Activated T-cell treated with anti-CD3 and anti-CD28 coated beads for 4 hours (primary cell): ENCODE data around the gene GRIN2A.

Experiments used
- DNase-seq: peaks from one replicate; pipeline ENCODE4 v3.0.0-alpha.2; 2020

The GRIN2A gene

GRCh38 chr16:10182222-10183053 is at the start of gene GRIN2A:
GRIN2A (minus strand) TSS chr16:10182428; CDS start chr16:10180411, 2,017 bp downstream.
- no peak for DNase-seq

GRCh38 chr16:10231563-10231962 is 49.3 kb upstream of the GRIN2A start:
- DNase-seq: no peak

DNA sequence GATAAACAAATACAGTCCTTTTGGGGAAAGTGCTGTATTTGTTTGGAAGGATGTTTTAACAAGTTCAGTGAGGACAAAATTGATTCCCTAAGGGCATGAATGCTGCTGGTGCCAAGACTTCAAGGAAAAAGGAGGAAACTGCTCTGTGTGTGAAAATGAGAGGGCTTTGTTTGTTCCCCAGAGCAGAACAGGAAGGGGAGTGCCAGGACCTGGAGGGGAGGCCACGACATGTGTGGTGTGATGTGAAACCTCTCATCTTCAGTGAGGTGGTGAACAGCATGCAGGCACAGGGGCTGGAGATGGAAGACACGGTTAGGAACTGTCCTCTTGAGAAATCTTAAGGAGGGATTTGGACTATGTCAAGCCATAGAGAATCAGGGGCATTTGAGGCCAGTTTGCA is 46.6 kb upstream of the GRIN2A start:
- no peak for DNase-seq

DNA sequence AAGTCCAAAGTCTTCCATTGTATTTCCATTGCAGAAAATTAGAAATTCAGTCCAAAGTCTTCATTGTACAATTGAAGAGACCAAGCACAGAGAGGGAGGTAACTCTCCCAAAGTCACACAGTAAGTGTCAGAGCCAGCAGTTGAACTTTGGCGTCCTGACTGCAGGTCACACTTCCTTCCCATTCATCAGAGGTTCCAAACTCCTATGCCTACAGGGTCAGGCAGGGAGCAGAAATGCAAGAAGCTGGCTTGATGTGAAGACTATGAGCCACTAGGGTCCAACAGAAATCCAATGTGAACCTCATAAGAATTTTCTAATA is 44.7 kb upstream of the GRIN2A start:
- no peak for DNase-seq

DNA sequence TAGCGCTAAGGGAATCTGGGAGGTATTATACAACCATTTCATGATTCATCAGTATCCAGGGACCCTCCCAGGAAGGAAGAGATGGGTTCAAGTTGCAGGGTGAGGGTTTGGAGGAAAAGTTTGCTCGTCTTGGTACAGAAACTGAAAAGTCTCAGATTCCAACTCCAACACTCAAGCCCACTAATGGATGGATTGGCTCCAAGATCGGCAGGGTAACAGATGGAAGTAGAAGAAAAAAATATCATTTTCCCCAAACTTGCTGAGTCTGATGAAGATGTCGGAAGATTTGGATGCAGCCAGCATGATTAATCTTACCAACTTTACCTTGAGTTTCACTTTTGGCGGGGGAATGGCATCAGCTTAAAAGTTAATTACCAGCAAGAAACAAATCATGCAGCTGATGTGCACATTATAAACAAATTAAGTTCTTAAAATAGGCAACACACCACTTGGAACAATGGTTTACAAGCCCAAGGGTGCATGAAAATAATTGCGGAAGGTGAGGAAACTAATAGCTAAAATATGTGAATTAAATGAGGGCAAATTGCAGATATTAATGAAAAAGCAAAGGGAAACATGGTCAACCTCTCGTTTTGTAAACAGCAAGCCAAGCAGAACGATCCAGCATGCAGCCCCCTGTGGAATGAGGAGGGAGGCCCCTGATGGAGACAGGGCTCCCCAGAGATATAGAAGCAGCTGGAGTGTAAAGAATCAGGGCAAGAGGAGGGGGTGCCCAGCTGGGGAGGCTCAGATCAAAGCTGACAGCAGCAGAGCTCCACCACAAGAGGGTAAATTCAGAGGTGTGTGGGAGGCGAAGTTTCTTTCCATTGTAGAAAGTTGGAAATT is 44.1 kb upstream of the GRIN2A start:
- no peak for DNase-seq

DNA sequence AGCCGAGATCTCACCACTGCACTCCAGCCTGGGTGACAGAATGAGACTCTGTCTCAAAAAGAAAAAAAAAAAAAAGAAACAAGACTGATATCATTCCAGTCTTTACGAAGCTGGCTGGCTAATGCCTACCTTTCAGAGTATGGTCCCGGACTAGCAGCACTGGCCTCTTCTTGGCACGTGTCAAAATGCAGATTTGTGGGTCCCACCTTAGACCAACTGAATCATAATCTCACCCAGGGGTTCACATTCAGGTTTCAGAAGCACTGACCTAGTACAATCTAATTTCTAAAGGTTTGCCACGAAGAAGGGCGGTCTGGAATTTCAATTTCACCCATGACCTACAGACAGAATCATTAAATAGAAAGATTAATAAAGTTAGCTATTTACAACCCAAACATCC is 43.4 kb upstream of the GRIN2A start:
- DNase-seq: no peak

GRCh38 chr16:10224850-10225249 is 42.6 kb upstream of the GRIN2A start:
- DNase-seq: no peak

- DNase-seq: no peak
Measured at GRCh38 chr16:10220942-10221341, 38.7 kb upstream of the GRIN2A start.

- DNase-seq: no peak
Measured at GRCh38 chr16:10219742-10220141, 37.5 kb upstream of the GRIN2A start.

- DNase-seq: no peak
Measured at GRCh38 chr16:10218490-10219206, 36.4 kb upstream of the GRIN2A start.

GRCh38 chr16:10213748-10214147 is 31.5 kb upstream of the GRIN2A start:
- DNase-seq: no peak

GRCh38 chr16:10210944-10211343 is 28.7 kb upstream of the GRIN2A start:
- no peak for DNase-seq

DNA sequence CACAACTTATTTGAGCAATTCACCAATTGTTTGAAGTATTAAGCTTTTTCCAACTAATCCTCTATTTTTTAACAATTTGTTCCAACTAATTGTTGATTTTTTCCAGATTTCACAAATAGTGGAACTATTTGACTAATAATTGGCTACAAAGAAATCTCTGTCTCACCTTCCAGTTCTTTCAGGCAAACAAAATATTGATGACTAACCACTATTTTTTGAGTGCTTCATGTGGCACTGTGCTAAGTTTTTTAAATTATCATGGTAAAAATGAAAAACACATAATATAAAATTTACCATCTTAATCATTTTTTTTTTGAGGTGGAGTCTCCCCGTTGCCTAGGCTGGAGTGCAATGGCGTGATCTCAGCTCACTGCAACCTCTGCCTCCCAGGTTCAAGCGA is 24.6 kb upstream of the GRIN2A start:
- no peak for DNase-seq

DNA sequence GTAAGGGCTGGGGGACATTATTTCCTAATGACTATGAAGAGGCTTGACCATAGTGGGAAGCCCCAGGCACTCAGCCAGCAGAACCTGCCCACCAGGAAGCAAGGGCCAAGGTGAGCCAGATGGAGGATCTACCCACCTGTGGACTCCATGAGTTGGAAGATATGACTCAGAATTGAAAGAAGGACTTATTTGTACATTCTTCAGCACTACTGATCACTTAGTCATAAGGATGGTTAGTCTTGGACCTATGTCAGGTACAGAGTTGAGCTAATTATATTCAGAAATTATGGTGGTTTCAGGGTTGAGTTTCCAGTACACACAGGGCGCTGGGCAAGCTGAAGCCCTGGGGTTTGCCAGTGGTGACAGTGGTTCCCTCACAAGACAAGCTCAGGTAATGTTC is 24.0 kb upstream of the GRIN2A start:
- no peak for DNase-seq

DNA sequence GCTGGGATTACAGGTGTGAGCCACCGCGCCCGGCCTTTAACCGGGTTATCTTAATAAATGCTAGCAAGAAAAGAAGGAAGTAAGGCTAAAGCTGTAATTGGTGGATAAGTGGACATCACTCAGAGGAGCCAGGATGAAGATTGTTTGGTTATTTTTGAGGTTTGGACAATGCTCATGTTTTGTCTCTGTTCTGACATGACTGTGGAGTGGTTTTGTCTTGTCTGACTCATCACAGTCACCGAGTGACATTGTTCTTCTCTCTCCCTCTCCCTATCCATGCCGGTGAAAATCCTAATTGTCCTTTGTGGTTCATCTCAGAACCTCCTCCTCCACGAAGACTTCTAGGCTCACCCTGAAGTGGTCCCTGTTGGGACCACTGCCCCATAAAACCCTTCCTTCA is 23.5 kb upstream of the GRIN2A start:
- no peak for DNase-seq

- DNase-seq: no peak
Measured at GRCh38 chr16:10202649-10203048, 20.4 kb upstream of the GRIN2A start.

DNA sequence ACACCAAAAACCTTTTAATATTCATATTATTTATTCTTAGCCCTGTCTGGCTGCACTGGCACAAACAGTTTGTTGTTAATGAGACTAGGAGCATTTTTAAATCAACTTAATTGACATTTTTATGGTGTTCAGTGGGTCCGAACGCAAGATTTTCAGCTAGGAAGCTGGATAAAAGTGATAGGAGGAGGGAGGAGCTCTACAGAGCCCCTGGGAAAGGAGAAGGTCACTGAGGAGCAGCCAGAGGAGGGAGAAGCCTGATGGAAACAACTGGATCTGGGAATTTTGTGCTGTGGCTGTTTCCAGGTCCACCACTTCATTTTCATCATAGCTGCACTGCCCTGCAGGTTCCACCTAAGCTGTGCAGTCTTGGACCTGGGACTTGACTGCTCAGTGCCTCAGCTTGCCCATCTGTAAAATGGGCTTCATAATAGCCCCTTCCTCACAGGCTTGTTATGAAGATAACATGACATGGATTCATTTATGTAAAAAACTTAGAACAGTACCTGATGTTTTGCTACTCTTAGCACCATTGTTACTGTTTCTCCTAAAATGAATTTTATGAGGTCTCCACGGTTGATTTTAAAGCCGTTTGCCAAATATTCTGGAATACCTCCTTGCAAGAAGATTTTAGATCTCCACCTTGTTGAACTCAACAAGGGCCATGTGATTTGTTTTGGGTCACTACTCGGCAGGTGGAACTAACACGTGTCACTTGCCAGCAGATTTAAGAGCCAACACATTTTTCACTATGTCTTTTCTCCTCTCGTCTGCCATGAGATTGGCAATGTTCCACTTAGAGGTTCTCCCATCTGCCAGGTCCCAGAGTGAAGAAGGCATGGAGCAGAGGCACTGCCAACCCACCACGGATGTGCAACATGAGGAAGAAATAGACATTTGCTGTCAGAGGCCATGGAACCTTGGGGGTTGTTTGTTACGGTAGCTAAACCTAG is 18.7 kb upstream of the GRIN2A start:
- DNase-seq: no peak

DNA sequence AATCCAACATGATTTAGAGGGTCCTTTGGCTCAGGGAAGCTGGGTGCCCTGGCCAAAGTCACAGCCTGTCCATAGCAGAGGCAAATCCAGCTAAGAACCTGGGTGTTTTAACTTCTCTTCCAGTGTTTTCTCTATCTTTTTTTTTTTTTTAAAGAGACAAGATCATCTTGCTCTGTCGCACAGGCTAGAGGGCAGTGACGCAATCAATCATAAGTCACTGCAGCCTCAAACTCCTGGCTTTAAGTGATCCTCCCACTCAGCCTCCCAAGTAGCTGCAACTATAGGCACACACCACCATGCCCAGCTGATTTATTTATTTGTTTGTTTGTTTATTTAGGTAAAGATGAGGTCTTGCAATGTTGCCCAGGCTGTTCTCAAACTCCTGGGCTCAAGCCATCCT is 14.8 kb upstream of the GRIN2A start:
- DNase-seq: no peak

- no peak for DNase-seq
Measured at GRCh38 chr16:10191096-10191495, 8.9 kb upstream of the GRIN2A start.

DNA sequence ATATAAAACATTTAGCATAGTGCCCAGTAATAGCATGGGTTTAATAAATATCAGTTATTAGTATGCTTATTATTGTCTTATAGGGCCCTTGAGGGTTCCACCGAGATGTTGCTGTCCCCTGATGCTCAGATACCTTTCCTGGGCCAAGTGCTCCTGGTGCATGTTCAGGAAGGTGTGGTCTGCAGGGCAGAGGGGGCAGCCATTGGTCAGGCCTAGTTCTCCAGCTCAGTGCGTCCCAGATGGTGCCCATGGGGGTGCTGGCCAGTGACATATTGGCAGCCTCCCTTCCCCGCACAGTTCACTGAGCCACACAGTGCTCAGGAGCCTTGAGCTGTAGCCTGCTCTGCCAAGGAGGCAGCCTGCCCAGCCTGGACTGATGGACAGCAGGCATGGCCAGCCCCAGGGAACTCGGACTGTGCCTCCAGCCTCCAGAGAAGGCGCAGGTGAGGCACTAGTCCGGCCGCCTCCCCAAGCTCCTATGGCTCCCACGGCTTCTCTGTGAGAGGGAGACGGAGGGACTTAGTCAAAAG is 7.7 kb upstream of the GRIN2A start:
- DNase-seq: no peak

- DNase-seq: no peak
Measured at GRCh38 chr16:10188236-10188635, 6.0 kb upstream of the GRIN2A start.
